ENCODE measurements around the gene ARHGEF25.
"Not testable (repeated sequence)": the region's sequence is repeated elsewhere in the genome, so short reads cannot be mapped to it uniquely, and the experiment has no call there.

ARHGEF25 gene

DNA sequence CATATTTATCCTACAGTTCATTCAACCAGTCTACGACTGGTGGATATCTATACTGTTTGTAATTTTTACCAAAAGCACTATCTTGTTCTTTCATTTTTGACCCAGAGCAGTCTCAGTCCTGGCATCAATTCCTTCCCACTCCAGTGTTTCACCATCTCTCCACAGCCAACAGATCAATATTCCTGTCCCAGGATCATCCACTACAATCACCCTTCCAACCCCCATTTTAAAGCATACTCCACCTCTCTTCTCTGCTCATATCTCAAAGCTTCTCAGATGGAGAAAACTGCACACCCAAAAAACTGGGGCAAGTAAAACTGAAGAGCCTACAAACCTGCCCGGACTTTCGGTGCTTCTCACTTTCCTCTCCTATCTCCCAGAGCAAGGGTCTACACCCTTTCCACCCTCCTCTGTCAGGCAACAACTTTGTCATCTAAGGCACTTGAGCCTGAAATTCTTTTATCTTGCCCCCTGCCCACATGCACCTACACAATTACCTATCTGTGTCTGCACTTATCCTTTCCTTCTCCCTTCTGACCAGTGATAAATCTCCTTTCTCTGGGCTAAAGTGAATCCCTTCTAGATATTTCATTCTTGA, 24.3 kb upstream of the ARHGEF25 start:
- DNase-seq (ENCODE audit: low read depth in 1 of 2, low spot score in 1 of 2) = no peak
- H3K27me3 ChIP-seq (ENCODE audit: insufficient read depth, poor library complexity, severe bottlenecking) = peaks cover 6% of the 10 kb centered on the region
- no peak overlapping the region for H3K4me3 ChIP-seq (replicated peaks; ENCODE audit: insufficient read depth, low read length)
- H3K27ac ChIP-seq (replicated peaks) = no peak overlapping the region
- no peak for TF ChIP-seq GABPA (IDR thresholded peaks at IDR 0.05; ENCODE audit: low read depth)
- TF ChIP-seq, protein P1, sequence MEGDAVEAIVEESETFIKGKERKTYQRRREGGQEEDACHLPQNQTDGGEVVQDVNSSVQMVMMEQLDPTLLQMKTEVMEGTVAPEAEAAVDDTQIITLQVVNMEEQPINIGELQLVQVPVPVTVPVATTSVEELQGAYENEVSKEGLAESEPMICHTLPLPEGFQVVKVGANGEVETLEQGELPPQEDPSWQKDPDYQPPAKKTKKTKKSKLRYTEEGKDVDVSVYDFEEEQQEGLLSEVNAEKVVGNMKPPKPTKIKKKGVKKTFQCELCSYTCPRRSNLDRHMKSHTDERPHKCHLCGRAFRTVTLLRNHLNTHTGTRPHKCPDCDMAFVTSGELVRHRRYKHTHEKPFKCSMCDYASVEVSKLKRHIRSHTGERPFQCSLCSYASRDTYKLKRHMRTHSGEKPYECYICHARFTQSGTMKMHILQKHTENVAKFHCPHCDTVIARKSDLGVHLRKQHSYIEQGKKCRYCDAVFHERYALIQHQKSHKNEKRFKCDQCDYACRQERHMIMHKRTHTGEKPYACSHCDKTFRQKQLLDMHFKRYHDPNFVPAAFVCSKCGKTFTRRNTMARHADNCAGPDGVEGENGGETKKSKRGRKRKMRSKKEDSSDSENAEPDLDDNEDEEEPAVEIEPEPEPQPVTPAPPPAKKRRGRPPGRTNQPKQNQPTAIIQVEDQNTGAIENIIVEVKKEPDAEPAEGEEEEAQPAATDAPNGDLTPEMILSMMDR (IDR thresholded peaks at IDR 0.05; ENCODE audit: insufficient read depth, low read length) = no peak
- TF ChIP-seq POLR2AphosphoS5 (IDR thresholded peaks at IDR 0.05; ENCODE audit: low read depth) = no peak
- TF ChIP-seq, protein P2, sequence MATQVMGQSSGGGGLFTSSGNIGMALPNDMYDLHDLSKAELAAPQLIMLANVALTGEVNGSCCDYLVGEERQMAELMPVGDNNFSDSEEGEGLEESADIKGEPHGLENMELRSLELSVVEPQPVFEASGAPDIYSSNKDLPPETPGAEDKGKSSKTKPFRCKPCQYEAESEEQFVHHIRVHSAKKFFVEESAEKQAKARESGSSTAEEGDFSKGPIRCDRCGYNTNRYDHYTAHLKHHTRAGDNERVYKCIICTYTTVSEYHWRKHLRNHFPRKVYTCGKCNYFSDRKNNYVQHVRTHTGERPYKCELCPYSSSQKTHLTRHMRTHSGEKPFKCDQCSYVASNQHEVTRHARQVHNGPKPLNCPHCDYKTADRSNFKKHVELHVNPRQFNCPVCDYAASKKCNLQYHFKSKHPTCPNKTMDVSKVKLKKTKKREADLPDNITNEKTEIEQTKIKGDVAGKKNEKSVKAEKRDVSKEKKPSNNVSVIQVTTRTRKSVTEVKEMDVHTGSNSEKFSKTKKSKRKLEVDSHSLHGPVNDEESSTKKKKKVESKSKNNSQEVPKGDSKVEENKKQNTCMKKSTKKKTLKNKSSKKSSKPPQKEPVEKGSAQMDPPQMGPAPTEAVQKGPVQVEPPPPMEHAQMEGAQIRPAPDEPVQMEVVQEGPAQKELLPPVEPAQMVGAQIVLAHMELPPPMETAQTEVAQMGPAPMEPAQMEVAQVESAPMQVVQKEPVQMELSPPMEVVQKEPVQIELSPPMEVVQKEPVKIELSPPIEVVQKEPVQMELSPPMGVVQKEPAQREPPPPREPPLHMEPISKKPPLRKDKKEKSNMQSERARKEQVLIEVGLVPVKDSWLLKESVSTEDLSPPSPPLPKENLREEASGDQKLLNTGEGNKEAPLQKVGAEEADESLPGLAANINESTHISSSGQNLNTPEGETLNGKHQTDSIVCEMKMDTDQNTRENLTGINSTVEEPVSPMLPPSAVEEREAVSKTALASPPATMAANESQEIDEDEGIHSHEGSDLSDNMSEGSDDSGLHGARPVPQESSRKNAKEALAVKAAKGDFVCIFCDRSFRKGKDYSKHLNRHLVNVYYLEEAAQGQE (IDR thresholded peaks at IDR 0.05; ENCODE audit: insufficient replicate concordance, low read depth) = no peak
- no peak for TF ChIP-seq SPI1 (IDR thresholded peaks at IDR 0.05; ENCODE audit: borderline replicate concordance, low read depth)

DNA sequence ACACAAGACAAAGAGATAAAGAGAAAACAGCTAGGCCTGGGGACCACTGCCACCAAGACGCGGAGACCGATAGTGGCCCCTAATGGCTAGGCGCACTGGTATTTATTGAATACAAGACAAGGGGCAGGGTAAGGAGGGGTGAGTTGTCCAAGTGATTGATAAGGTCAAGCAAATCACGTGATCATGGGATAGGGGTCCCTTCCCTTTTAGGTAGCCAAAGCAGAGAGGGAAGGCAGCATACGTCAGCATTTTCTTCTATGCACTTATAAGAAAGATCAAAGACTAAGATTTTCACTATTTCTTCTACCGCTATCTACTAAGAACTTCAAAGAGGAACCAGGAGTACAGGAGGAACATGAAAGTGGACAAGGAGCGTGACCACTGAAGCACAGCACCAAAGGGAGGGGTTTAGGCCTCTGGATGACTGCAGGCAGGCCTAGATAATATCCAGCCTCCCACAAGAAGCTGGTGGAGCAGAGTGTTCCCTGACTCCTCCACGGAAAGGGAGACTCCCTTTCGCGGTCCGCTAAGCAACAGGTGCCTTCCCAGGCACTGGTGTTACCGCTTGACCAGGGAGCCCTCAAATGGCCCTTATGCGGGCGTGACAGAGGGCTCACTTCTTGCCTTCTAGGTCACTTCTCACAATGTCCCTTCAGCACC, 22.2 kb upstream of the ARHGEF25 start:
- not testable (repeated sequence) for H3K27me3 ChIP-seq (ENCODE audit: insufficient read depth, poor library complexity, severe bottlenecking); H3K27ac ChIP-seq (replicated peaks); DNase-seq (ENCODE audit: low read depth in 1 of 2, low spot score in 1 of 2); H3K4me3 ChIP-seq (replicated peaks; ENCODE audit: insufficient read depth, low read length)

DNA sequence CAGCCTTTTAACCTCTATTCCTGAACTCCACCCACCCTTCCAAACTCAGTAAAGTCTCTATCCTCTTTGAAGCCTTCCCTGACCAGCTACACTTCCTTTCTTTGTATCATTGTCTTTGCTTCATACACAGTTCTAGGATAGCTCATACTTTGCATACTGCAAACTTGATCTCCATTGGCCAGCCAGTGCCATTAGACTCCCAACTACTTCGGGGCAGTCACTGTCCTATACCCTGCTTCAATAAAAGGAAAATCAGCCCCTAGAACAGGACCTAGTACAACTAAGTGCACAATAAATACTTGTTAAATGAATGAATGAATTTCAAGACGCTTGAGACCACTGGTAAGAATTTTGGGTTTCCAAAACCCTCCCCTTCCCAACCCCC, 20.8 kb upstream of the ARHGEF25 start:
- peaks cover 6% of the 10 kb centered on the region for H3K27me3 ChIP-seq (ENCODE audit: insufficient read depth, poor library complexity, severe bottlenecking)
- H3K27ac ChIP-seq (replicated peaks) = 0 out of 2 replicates have a peak overlapping the region, but pooled peaks have one; percentile 46
- peak overlapping the region; percentile 98 for H3K4me3 ChIP-seq (replicated peaks; ENCODE audit: insufficient read depth, low read length)
- TF ChIP-seq, protein P2 (IDR thresholded peaks at IDR 0.05; ENCODE audit: insufficient replicate concordance, low read depth) = no peak
- TF ChIP-seq, protein P1 (IDR thresholded peaks at IDR 0.05; ENCODE audit: insufficient read depth, low read length) = no peak
- TF ChIP-seq SPI1 (IDR thresholded peaks at IDR 0.05; ENCODE audit: borderline replicate concordance, low read depth) (no peak), POLR2AphosphoS5 (IDR thresholded peaks at IDR 0.05; ENCODE audit: low read depth) (no peak), GABPA (IDR thresholded peaks at IDR 0.05; ENCODE audit: low read depth) (no peak)
- no peak for DNase-seq (ENCODE audit: low read depth in 1 of 2, low spot score in 1 of 2)

DNA sequence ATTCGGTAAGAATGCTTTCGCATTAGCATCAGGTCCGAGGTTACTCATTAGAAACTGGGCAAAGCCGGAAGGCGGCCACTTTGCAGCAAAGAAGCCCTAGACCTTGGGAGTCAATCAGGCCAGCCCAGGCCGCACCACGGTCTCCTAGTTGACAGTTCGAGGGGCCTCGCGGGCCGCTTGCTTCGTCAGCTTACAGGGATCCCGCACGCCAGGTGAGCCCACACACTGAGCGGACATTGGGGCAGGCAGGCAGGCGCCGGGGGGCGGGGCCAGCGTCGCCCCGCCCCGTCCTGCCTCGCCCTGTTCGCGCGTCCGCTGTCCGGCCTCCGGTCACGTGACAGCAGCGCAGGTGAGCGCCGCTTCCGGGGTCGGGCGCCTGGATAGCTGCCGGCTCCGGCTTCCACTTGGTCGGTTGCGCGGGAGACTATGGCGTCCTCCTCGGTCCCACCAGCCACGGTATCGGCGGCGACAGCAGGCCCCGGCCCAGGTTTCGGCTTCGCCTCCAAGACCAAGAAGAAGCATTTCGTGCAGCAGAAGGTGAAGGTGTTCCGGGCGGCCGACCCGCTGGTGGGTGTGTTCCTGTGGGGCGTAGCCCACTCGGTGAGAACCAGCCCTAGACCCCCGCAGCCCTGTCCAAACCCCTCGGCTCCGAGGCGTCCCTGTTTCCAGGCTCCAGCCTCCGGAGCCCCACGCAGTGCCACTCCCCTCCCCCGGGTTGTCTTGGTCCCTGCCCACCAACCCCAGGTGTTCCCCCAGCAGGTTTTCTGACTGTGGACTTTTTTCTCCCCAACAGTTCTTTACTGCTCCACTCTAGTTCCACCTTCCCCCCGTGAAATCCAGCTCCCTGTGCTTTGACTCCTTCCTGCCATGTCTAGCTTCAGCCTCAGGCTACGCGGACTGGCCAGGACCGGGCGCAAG, 20.1 kb upstream of the ARHGEF25 start, which contains the start of gene PIP4K2C:
Gene PIP4K2C, plus strand, starts transcription at position 329 of the 918 bp plus-strand sequence. Its CDS starts 98 bp downstream, at position 427.
- Histone ChIP-seq H3K27ac (replicated peaks) (peak within 1 kb of the TSS; percentile 46), H3K4me3 (replicated peaks; ENCODE audit: insufficient read depth, low read length) (peak within 1 kb of the TSS; percentile 98), H3K27me3 (ENCODE audit: insufficient read depth, poor library complexity, severe bottlenecking) (peaks cover 4% of the 10 kb centered on the region)
- DNase-seq (ENCODE audit: low read depth in 1 of 2, low spot score in 1 of 2) = peak; percentile 79
- TF ChIP-seq, protein P1 (IDR thresholded peaks at IDR 0.05; ENCODE audit: insufficient read depth, low read length) = no peak
- TF ChIP-seq POLR2AphosphoS5 (IDR thresholded peaks at IDR 0.05; ENCODE audit: low read depth) (no peak), GABPA (IDR thresholded peaks at IDR 0.05; ENCODE audit: low read depth) (no peak)
- TF ChIP-seq, protein P2 (IDR thresholded peaks at IDR 0.05; ENCODE audit: insufficient replicate concordance, low read depth) = peak; percentile 16

Data from HL-60 (cell line).